ENCODE results near the gene LMNTD1. TPM values are rescaled to one million over a fixed set of nuclear protein-coding genes. Genes with fewer than 3 reads are reported as not detected.

LMNTD1 gene
- total RNA-seq, 1 experiment from 2014 or later = not detected

GRCh38 chr12:25594376-25594775, 41.3 kb upstream of the LMNTD1 start:
- no TSS peak for BruUV-seq (replicated peaks)
- Histone ChIP-seq H3K27me3 (ENCODE audit: insufficient read depth, low read depth) (no peaks in the 10 kb centered on the region), H3K36me3 (ENCODE audit: low read depth) (no peaks in the 10 kb centered on the region), H3K4me1 (replicated peaks; ENCODE audit: insufficient read depth) (no peaks in the 10 kb centered on the region), H3K4me3 (no peak overlapping the region), H3K4me2 (no peak overlapping the region), H3K9me2 (ENCODE audit: insufficient read depth) (no peaks in the 10 kb centered on the region), H3F3A (ENCODE audit: insufficient read depth, low read depth) (no peaks in the 10 kb centered on the region), H3K27ac (no peak overlapping the region), H3K79me2 (ENCODE audit: low read depth) (no peaks in the 10 kb centered on the region), H4K20me1 (ENCODE audit: insufficient read depth) (no peaks in the 10 kb centered on the region), H2AFZ (no peak overlapping the region), H3K9me3 (ENCODE audit: insufficient read depth, low read depth) (peaks cover 6% of the 10 kb centered on the region; the same call in 1 of the 2 replicates)
- intact Hi-C loops (cut with micrococcal nuclease; ENCODE audit: unreplicated experiment) = no loop called here
- DNase-seq = no peak
- POLR2A ChIA-PET (ENCODE audit: unreplicated experiment) = no interaction called here
- no peak for TF ChIP-seq CTCF (conservative IDR thresholded peaks at IDR 0.05)
- TF ChIP-seq EZH2 (IDR thresholded peaks at IDR 0.05; ENCODE audit: low read depth) = no peak
- CTCF ChIA-PET = no interaction called here

GRCh38 chr12:25592725-25593495, 39.8 kb upstream of the LMNTD1 start:
- no peaks in the 10 kb centered on the region for H4K20me1 ChIP-seq (ENCODE audit: insufficient read depth)
- 0 out of 2 replicates have a peak, but pooled peaks cover 4% of the 10 kb centered on the region for H3K9me3 ChIP-seq (ENCODE audit: insufficient read depth, low read depth)
- no peak overlapping the region for H3K4me2 ChIP-seq
- no peak overlapping the region for H2AFZ ChIP-seq
- CTCF ChIA-PET = no interaction called here
- H3K4me3 ChIP-seq = no peak overlapping the region
- no peak overlapping the region for H3K27ac ChIP-seq
- POLR2A ChIA-PET (ENCODE audit: unreplicated experiment) = interaction anchor here (0.5 kb wide), 1 partner anchor 19 kb away, joined by 3 read pairs; no protein-coding TSS in a partner anchor
- no peaks in the 10 kb centered on the region for H3K9me2 ChIP-seq (ENCODE audit: insufficient read depth)
- no peaks in the 10 kb centered on the region for H3K36me3 ChIP-seq (ENCODE audit: low read depth)
- TF ChIP-seq EZH2 (IDR thresholded peaks at IDR 0.05; ENCODE audit: low read depth) = no peak
- TF ChIP-seq CTCF (conservative IDR thresholded peaks at IDR 0.05) = no peak
- H3K79me2 ChIP-seq (ENCODE audit: low read depth) = no peaks in the 10 kb centered on the region
- intact Hi-C loops (cut with micrococcal nuclease; ENCODE audit: unreplicated experiment) = no loop called here
- no peaks in the 10 kb centered on the region for H3F3A ChIP-seq (ENCODE audit: insufficient read depth, low read depth)
- H3K4me1 ChIP-seq (replicated peaks; ENCODE audit: insufficient read depth) = no peaks in the 10 kb centered on the region
- BruUV-seq (replicated peaks) = no TSS peak
- H3K27me3 ChIP-seq (ENCODE audit: insufficient read depth, low read depth) = no peaks in the 10 kb centered on the region
- DNase-seq = no peak

GRCh38 chr12:25591144-25591543, 38.1 kb upstream of the LMNTD1 start:
- H3F3A ChIP-seq (ENCODE audit: insufficient read depth, low read depth) = no peaks in the 10 kb centered on the region
- no peaks in the 10 kb centered on the region for H3K4me1 ChIP-seq (replicated peaks; ENCODE audit: insufficient read depth)
- H2AFZ ChIP-seq = no peak overlapping the region
- CTCF ChIA-PET = no interaction called here
- TF ChIP-seq CTCF (conservative IDR thresholded peaks at IDR 0.05) = no peak
- TF ChIP-seq EZH2 (IDR thresholded peaks at IDR 0.05; ENCODE audit: low read depth) = no peak
- no peak overlapping the region for H3K27ac ChIP-seq
- intact Hi-C loops (cut with micrococcal nuclease; ENCODE audit: unreplicated experiment) = no loop called here
- H3K36me3 ChIP-seq (ENCODE audit: low read depth) = no peaks in the 10 kb centered on the region
- H3K79me2 ChIP-seq (ENCODE audit: low read depth) = no peaks in the 10 kb centered on the region
- H3K27me3 ChIP-seq (ENCODE audit: insufficient read depth, low read depth) = no peaks in the 10 kb centered on the region
- no TSS peak for BruUV-seq (replicated peaks)
- H3K4me3 ChIP-seq = no peak overlapping the region
- H3K4me2 ChIP-seq = no peak overlapping the region
- POLR2A ChIA-PET (ENCODE audit: unreplicated experiment) = no interaction called here
- H4K20me1 ChIP-seq (ENCODE audit: insufficient read depth) = no peaks in the 10 kb centered on the region
- peaks cover 13% of the 10 kb centered on the region; the same call in 1 of the 2 replicates for H3K9me3 ChIP-seq (ENCODE audit: insufficient read depth, low read depth)
- peak in 1 of 2 experiments; percentile 7 for DNase-seq
- no peaks in the 10 kb centered on the region for H3K9me2 ChIP-seq (ENCODE audit: insufficient read depth)

Data from PC-9 (cell line).